Ovary (tissue), 3 donors: ENCODE results near the gene USF2.

Experiments
- CTCF ChIP-seq, 3 donors: fragments of 450-650 bp in 2 of 3; fragments of 200-600 bp in 1 of 3; IDR thresholded peaks; one replicate each; pipeline versions ENCODE4 v1.5.1 to v1.8.0; 2016 to 2022; ENCODE audit warnings: antibody characterized with exemption in 3 of 3, mild to moderate bottlenecking in 1 of 3
- EP300 ChIP-seq: sonication (generic); formaldehyde crosslinking; IDR thresholded peaks from one replicate; pipeline ENCODE4 v1.6.1; 2017; ENCODE audit warnings: antibody characterized with exemption
- POLR2A ChIP-seq: fragments of 450-650 bp; IDR thresholded peaks from one replicate; pipeline ENCODE4 v1.6.1; 2017; ENCODE audit warnings: antibody characterized with exemption, mild to moderate bottlenecking, moderate library complexity
- donor health status: DM: no; HTN: no; CAD: no.

GRCh38 chr19:35300339-35300649, 31.5 kb downstream of the USF2 start:
- TF ChIP-seq CTCF (IDR thresholded peaks at IDR 0.05) (no peak), POLR2A (no peak), EP300 (no peak)
